Upper lobe of left lung (tissue), 4 donors: Measurements from ENCODE around the gene ATG9B.

ENCODE experiments used
- POLR2A ChIP-seq, 4 donors: fragments of 450-650 bp; IDR thresholded peaks; one replicate each; pipeline ENCODE4 v1.5.1; 2016 to 2017; ENCODE audit warnings: antibody characterized with exemption in 4 of 4, mild to moderate bottlenecking in 2 of 4
- POLR2AphosphoS5 ChIP-seq, 2 donors: sonication (generic); formaldehyde crosslinking; IDR thresholded peaks; one replicate each; pipeline ENCODE4 v1.5.1; 2017; ENCODE audit warnings: antibody characterized with exemption in 2 of 2
- TF ChIP-seq, protein P1 (sequence below), 6 experiments: fragments of 450-650 bp in 4 of 6; fragments of 200-600 bp in 2 of 6; sonication (generic) in 2 of 6; IDR thresholded peaks; one replicate each; pipeline ENCODE4 v1.5.1; 2016 to 2019; ENCODE audit warnings: antibody characterized with exemption in 6 of 6

DNA sequence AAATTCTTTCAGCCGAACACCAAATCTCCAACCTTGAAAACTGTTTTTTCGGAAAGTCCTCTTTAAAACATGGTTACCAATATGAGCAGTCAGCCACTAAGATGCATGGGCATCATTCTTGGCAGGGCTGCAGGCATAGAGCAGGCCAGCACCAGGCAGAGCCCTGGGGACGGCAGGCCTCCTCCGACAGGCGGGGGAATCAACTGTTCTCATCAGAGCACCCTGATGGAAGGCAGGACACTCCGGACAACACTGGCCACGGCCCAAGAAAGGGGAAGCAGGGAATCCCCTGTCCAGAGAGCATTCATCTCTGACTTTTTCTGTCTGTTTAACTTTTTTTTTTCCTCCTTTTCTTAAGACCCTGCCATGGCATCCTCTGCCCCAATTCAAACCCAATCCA is 34.8 kb downstream of the ATG9B start:
- TF ChIP-seq, protein P1, sequence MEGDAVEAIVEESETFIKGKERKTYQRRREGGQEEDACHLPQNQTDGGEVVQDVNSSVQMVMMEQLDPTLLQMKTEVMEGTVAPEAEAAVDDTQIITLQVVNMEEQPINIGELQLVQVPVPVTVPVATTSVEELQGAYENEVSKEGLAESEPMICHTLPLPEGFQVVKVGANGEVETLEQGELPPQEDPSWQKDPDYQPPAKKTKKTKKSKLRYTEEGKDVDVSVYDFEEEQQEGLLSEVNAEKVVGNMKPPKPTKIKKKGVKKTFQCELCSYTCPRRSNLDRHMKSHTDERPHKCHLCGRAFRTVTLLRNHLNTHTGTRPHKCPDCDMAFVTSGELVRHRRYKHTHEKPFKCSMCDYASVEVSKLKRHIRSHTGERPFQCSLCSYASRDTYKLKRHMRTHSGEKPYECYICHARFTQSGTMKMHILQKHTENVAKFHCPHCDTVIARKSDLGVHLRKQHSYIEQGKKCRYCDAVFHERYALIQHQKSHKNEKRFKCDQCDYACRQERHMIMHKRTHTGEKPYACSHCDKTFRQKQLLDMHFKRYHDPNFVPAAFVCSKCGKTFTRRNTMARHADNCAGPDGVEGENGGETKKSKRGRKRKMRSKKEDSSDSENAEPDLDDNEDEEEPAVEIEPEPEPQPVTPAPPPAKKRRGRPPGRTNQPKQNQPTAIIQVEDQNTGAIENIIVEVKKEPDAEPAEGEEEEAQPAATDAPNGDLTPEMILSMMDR (IDR thresholded peaks at IDR 0.05) = no peak
- no peak for TF ChIP-seq POLR2AphosphoS5 (IDR thresholded peaks at IDR 0.05)
- no peak for TF ChIP-seq POLR2A (IDR thresholded peaks at IDR 0.05)
